ENCODE data around the gene GBF1. TPM values are rescaled to one million over a fixed set of nuclear protein-coding genes. Genes with fewer than 3 reads are reported as not detected.

Gene GBF1
- polyA plus RNA-seq, 1 of the 3 experiments (the other 2 are of a cell fraction): 12.3 TPM

GRCh38 chr10:102410429-102411073 is 165.2 kb downstream of the GBF1 start:
- H3F3A ChIP-seq (replicated peaks; ENCODE audit: insufficient read depth): no peaks in the 10 kb centered on the region
- no peaks in the 10 kb centered on the region for H3K79me2 ChIP-seq (ENCODE audit: insufficient read depth)
- WGBS (ENCODE audit: low lambda C conversion rate): 72% methylated on average over 25 of the region's 48 CpGs
- H4K20me1 ChIP-seq (ENCODE audit: insufficient read depth): no peaks in the 10 kb centered on the region
- H3K27ac ChIP-seq (ENCODE audit: low read depth in 2 of 2, low read length in 1 of 2): no peak overlapping the region
- H3K27me3 ChIP-seq (ENCODE audit: insufficient read depth): no peaks in the 10 kb centered on the region
- TF ChIP-seq NFIC (IDR thresholded peaks at IDR 0.05; ENCODE audit: borderline replicate concordance) (no peak), CHD2 (IDR thresholded peaks at IDR 0.05; ENCODE audit: low read length, partially characterized antibody) (no peak), ZBTB33 (IDR thresholded peaks at IDR 0.05; ENCODE audit: borderline replicate concordance, low read depth) (no peak), ELF1 (IDR thresholded peaks at IDR 0.05) (no peak), RCOR1 (IDR thresholded peaks at IDR 0.05; ENCODE audit: low read length) (no peak), MAX (IDR thresholded peaks at IDR 0.05; ENCODE audit: low read depth) (no peak), NRF1 (IDR thresholded peaks at IDR 0.05; ENCODE audit: low read depth, low read length) (no peak), FOXM1 (IDR thresholded peaks at IDR 0.05; ENCODE audit: low read depth) (no peak), EP300 (IDR thresholded peaks at IDR 0.05; ENCODE audit: borderline replicate concordance in 1 of 2, low read depth in 1 of 2, low read length in 1 of 2) (no peak)
- TF ChIP-seq, protein P1, sequence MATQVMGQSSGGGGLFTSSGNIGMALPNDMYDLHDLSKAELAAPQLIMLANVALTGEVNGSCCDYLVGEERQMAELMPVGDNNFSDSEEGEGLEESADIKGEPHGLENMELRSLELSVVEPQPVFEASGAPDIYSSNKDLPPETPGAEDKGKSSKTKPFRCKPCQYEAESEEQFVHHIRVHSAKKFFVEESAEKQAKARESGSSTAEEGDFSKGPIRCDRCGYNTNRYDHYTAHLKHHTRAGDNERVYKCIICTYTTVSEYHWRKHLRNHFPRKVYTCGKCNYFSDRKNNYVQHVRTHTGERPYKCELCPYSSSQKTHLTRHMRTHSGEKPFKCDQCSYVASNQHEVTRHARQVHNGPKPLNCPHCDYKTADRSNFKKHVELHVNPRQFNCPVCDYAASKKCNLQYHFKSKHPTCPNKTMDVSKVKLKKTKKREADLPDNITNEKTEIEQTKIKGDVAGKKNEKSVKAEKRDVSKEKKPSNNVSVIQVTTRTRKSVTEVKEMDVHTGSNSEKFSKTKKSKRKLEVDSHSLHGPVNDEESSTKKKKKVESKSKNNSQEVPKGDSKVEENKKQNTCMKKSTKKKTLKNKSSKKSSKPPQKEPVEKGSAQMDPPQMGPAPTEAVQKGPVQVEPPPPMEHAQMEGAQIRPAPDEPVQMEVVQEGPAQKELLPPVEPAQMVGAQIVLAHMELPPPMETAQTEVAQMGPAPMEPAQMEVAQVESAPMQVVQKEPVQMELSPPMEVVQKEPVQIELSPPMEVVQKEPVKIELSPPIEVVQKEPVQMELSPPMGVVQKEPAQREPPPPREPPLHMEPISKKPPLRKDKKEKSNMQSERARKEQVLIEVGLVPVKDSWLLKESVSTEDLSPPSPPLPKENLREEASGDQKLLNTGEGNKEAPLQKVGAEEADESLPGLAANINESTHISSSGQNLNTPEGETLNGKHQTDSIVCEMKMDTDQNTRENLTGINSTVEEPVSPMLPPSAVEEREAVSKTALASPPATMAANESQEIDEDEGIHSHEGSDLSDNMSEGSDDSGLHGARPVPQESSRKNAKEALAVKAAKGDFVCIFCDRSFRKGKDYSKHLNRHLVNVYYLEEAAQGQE (IDR thresholded peaks at IDR 0.05; ENCODE audit: low read depth, low read length): no peak
- no peaks in the 10 kb centered on the region for H3K36me3 ChIP-seq (replicated peaks in 1 of 2; ENCODE audit: control insufficient read depth in 1 of 2, insufficient read depth in 2 of 2, low read length in 1 of 2)
- ChIA-PET POLR2A (no interaction called here), CTCF (interaction anchor here (1.1 to 18.3 kb wide), 5 partner anchors 8 to 181 kb away, joined by 3 to 359 read pairs (median 7); partner anchors contain the start of genes FBXL15, NFKB2 and PSD)
- no peaks in the 10 kb centered on the region for H3K9me3 ChIP-seq
- no peak overlapping the region for H3K4me3 ChIP-seq (ENCODE audit: low read depth in 2 of 2, low read length in 1 of 2)
- H3K4me1 ChIP-seq (ENCODE audit: control insufficient read depth in 1 of 2, insufficient read depth in 2 of 2, low read depth in 1 of 2, low read length in 1 of 2): peaks cover 0 to 31% of the 10 kb centered on the region in 2 experiments; a peak in 2 of 4 replicates
- H2AFZ ChIP-seq (ENCODE audit: low read depth): no peak overlapping the region
- no peak overlapping the region for H3K9ac ChIP-seq
- DNase-seq: peak; percentile 27
- H3K4me2 ChIP-seq: no peak overlapping the region
- H3K9me2 ChIP-seq: no peaks in the 10 kb centered on the region
